HG03196 (cell line): ENCODE data around the gene KLF4.
"Not testable (repeated sequence)": the region's sequence is repeated elsewhere in the genome, so short reads cannot be mapped to it uniquely, and the experiment has no call there.

Source experiments
- ATAC-seq: cut with Tn5 transposase; IDR thresholded peaks from one replicate; pipeline ENCODE4 v1.9.1; 2021; ENCODE audit not compliant: unreplicated experiment

Gene KLF4

GRCh38 chr9:107489687-107490605 is at the start of gene KLF4:
Gene KLF4 (minus strand): TSS chr9:107489769. CDS start chr9:107489172, 597 bp downstream.
- ATAC-seq, result peak; percentile 49

GRCh38 chr9:107536462-107536861 is 46.9 kb upstream of the KLF4 start:
- ATAC-seq, result no peak

- no peak for ATAC-seq
These were observed 45.0 kb upstream of the KLF4 start for GRCh38 chr9:107534510-107535078.

- no peak for ATAC-seq
These were observed 41.1 kb upstream of the KLF4 start for GRCh38 chr9:107530679-107531078.

GRCh38 chr9:107528686-107529085 is 39.1 kb upstream of the KLF4 start:
- ATAC-seq, result no peak

- ATAC-seq, result no peak
These were observed 34.0 kb upstream of the KLF4 start for GRCh38 chr9:107523539-107523938.

- ATAC-seq, result no peak
These were observed 30.6 kb upstream of the KLF4 start for GRCh38 chr9:107520186-107520585.

GRCh38 chr9:107518037-107518807 is 28.7 kb upstream of the KLF4 start:
- ATAC-seq, result no peak

- no peak for ATAC-seq
These were observed 24.0 kb upstream of the KLF4 start for GRCh38 chr9:107513464-107514100.

- ATAC-seq, result no peak
These were observed 15.3 kb upstream of the KLF4 start for GRCh38 chr9:107504585-107505455.

- ATAC-seq, result no peak
These were observed 12.9 kb upstream of the KLF4 start for GRCh38 chr9:107502464-107502863.

GRCh38 chr9:107500421-107501200 is 11.0 kb upstream of the KLF4 start:
- ATAC-seq, result not testable (repeated sequence)

- no peak for ATAC-seq
These were observed 7.4 kb upstream of the KLF4 start for GRCh38 chr9:107496976-107497375.

GRCh38 chr9:107492381-107492970 is 2.9 kb upstream of the KLF4 start:
- no peak for ATAC-seq

- ATAC-seq, result no peak
These were observed 1.8 kb upstream of the KLF4 start for GRCh38 chr9:107491081-107492053.

GRCh38 chr9:107490606-107490970 is 1.0 kb upstream of the KLF4 start:
- ATAC-seq, result not testable (repeated sequence)

- peak; percentile 24 for ATAC-seq
These were observed 360 bp downstream of the KLF4 start for GRCh38 chr9:107489144-107489673.
